D341Med (cell line): ENCODE data around the gene KSR2.

Experiments used
- DNase-seq: peaks from one replicate; pipeline ENCODE4 v3.0.0; 2012; ENCODE audit warnings: low spot score

KSR2 gene

DNA sequence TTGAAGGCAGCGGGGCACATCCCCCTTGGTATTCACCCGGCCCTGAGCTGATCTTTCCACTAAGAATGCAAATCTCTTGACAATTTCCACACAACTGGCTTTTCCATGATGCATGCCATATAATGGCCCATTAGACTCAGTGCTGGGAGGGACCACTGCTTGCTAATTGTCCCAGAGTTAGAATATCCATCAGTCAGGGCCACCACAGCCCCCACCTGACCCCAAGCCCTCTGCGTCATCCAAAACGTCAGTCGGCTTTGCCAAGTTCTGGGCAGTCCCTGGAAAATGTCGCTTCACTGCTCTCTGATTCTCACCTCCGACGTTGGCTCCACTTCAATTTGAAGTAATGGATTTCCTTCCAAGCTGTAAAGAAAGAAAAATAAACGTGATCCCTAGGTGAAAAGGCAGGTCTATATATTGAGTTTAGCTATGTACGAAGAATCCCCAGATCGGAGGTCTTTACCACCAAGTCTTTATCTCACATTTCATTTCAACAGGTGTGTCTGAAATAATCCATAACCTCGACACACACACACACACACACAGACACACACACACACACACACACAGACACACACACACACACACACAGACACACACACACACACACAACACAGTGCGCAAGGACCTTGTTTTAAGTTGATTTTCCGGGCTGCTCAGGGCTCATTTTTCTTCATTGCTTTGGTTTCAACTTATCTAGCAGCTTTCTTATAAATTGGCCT, 441.9 kb downstream of the KSR2 start:
- DNase-seq = no peak

DNA sequence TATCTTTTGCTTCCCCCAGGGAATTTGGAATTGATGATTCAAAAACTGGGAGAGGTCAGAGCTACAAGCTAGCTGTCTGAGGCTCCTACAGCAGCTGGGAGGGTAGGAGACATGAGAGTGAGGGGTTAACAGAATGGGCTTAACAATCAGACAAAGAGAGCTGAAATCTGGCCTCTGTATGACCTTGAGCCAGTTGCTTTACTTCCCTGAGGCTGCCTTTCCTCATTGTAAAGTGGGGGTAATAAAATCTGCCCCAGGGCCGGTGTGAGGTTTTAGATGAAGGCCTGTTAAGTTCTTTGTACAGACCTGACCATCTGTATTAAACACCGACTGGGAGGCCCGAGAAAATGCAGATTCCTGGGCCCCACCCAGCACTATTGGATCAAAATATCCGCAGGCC, 443.0 kb downstream of the KSR2 start:
- DNase-seq = no peak

DNA sequence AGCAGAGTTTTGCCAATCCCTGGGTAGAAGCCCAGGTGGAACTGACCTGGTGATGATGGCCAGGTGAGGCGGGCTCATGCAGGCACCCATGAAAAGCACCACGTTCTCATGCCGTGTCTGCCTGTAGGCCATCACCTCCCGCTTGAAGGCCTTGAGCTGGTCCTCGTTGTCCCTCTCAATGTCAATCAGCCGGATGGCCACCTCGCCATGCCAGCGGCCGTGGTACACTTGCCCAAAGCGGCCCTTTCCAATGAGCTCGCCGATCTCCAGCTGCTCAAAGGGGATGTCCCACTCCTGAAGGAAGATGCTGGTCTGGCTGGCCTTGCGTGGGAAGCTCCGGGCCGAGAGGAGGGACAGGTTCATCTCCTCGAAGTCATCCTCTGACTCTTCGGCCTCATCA, 444.0 kb downstream of the KSR2 start:
- DNase-seq = no peak

DNA sequence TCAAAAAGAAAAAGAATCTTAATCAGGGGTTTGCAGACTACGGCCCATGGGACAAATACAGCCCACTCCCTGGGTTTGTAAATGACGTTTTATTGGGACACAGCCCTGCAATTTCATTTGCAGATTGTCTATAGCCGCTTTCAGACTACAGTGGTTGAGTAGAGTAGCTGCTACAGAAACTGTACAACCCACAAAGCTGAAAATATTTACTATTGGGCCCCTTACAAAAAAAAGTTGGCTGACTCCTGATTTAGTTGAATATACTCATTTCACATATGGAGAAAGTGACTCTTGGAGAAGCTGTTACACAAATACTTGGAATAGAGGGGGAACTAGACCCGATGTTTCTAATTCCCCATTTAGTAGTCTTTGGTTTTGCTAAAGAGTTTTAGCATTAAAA, 444.8 kb downstream of the KSR2 start:
- no peak for DNase-seq

DNA sequence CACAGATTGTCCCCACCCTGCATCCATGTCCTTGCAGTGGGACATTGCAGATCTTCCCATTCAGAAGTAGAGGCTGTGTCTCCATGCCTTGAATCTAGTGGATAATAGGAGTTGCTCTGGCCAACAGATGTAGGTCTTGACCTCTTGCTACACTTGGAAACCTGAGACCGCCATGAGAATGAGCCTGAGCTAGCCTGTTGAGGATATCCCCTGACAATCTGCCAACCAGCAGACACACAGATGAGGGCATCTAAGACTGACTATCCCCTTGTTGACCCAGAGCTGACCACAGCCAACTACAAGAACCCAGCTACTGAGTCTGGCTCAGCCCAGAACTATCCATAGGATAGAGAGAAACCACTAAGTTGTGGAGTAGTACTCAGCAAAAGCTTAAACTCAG, 446.2 kb downstream of the KSR2 start:
- DNase-seq = no peak

DNA sequence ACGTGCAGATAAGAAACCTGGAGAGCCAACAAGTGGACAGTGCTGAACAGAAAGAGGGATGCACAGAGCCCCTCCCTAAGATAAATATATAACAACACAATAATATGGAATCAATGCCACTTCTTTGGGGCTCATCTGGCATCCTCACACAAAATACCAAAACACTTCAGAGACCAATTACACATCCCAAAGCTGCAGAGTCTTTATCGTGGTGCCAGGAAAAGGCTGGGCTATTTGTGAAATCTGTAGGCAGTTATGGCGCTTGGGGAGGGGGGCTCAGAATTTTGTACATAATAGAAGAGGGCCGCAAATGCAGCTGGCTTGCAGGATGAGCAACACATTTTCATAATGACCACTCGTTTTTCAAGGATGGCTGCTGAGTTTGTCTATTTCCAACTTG, 446.9 kb downstream of the KSR2 start:
- DNase-seq = no peak

DNA sequence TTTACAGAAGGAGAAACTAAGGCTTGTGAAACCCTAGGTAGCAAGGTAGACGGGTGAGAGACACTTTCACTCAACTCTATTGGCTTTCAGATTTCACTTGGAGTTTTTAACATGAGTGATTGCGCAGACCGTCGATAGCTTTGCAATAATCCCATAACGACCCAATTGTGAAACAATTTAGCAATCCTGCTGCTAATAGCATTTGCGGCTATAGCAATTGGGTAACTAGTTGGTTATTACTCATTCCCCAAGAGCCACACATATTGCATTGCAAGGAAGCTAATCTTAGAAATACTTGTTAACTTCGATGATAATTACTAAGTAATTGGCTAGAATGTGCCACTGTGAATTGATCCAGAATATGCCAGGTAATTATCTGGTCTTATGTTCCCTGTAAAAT, 447.4 kb downstream of the KSR2 start:
- DNase-seq = no peak

DNA sequence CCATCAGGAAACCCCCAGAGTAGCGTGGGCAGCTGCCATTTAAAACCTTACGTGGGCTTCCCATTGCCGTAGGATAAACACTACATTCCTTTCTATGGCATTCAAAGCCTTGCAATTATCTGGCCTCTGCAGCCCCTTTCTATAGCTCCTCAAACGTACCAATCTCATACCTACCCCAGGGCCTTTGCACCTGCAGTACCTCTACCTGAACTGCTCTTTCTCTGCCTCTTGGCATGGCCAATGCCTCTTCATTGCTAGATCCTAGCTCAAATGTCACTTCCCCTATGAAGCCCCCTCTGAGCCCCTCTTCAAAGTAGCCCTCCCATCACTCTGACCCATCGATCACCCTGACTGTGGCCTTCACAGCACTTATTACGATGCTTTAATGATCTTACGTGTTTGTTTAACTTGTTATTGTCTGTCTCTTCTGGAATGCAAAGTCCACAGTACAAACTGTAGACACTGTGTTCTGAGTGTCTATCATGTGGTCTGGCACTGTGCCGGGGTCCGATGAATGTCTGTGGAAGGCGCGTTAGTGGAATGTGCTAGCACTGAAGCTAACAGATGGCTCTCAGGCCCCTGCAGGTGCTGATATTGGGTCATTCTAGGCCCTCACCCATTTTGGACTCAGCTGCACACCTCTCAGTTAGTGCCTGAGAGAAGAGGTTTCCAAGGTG, 450.1 kb downstream of the KSR2 start:
- DNase-seq = no peak

DNA sequence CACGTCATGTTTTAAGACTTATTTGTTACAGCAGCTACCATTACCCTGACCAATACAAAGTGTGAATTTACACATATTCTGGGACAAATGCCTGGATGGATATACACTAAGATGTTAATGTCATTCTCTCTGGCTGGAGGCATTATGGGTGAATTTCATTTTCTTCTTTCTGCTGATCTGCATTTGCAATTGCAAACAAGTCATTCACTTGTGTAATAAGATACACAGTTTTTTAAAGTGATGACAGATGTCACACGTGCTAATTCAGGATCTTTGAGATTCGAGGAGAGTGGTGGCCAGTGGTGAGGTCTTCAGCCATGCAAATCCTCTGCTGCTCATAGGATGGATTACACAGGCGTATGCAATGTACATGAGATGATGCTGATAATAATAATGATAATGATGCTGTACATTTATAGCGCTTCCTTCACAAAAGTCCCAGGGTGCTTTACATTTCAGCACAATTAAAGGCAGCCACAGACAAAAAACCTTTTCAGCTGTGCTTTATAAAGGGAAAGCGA, 451.5 kb downstream of the KSR2 start:
- DNase-seq = no peak

DNA sequence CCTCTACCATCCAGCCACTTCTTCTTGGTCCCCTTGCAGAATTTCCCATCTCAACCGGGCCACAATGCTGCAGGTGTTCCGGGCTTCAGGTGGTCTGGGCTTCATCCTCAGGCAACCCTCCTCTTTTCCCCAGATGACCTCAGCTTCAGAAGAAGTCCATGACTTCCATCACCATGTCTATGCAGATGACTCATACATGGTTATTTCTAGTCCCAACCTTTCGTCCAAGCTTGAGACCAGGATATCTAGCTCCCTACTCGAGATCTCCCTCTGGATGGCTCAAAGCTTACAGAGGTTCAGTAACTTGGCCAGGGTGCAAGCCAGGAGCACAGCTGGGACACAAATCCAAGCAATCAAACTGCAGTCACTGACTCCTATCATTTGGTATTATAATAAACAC, 452.8 kb downstream of the KSR2 start:
- DNase-seq = no peak

DNA sequence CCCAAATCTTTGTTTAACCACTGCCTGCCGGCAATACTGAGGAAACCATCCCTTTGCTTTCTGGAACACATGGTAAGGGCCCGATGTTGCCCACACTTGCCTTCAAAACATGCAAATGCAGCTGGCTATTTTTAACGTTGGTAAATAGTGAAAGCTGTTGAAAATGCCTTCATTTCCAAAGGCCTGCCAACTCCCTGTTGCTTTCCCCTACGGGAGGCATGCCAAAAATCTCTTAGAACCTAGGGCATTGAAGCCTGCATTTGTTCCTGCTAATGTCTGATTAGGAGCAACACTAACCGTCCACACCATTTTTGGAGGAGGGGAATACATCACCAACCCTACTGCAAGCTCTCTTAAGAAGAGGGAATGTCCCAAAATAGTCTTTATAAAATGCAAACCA, 454.8 kb downstream of the KSR2 start:
- DNase-seq = no peak

DNA sequence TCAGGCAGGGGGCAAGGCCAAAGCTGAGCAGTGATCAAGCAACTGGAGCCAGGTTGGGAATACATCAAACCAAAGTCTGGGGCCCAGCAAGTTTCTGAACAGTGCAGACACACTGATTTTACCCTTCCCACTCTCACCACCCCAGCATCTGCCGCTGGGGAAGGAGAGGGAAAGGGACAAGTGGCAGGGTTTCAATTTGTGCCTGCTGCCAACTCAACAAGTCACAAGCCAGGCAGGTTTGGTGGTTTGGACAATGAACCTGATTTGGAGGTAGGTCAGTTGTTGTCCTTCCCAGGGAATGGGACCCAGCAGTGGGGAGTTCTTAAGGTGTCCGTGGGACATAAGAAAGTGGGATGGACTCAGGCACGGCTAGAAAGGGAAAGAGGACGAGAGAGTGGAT, 455.4 kb downstream of the KSR2 start:
- DNase-seq = no peak

DNA sequence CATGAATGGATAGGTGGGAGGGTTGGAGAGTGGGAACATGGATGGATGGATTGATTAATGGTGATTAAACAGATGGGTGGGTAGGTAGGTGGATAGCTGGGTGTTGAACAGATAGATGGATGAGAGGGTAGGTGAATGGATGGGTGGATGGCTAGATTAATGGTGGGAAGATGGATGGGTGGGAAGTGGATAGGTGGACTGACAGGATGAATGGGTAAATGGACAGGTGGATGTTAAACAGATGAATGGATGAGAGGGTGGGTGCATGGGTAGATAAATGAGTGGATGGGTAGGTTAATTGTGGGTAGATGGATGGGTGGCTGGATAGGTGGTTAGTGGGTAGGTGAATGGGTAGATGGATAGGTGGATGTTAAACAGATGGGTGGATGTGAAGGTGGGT, 460.3 kb downstream of the KSR2 start:
- no peak for DNase-seq

DNA sequence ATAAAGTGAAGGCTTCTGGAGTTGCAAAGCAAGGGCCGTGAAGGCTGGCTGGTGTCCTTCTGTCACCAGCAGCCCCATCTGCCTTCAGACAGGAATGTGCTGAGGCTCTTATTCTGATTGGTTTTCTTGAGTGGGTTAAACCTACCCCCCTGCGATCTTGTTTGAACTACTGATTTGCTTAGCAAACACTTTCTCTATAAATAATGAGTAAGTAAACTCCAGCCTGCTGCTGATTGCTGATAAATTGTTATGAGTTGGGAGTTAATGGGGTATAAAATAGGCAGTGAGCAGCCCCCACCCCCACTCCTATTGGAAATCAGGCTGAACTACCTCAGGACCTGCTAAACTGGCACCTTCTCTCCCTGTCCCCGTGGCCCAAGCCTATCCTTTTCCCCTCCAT, 461.2 kb downstream of the KSR2 start:
- no peak for DNase-seq

DNA sequence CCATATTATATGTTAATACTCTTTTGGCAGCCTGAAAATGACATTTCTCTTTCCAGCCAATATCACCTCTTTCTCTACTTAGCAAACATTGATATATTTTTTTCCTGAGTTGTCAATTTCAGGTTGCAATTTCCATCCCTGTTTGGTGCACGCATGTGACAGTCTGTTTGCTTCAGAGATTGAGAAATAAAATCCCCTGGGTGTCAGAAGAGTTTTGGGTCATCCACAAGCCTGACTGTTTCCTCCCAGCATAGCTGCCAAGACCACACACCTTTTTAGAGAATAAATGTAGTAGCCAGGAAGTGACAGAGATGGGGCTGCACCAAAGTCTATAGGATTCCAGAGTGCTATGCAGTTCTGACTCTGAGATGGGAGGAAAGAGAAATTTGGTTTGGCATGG, 462.5 kb downstream of the KSR2 start:
- no peak for DNase-seq

DNA sequence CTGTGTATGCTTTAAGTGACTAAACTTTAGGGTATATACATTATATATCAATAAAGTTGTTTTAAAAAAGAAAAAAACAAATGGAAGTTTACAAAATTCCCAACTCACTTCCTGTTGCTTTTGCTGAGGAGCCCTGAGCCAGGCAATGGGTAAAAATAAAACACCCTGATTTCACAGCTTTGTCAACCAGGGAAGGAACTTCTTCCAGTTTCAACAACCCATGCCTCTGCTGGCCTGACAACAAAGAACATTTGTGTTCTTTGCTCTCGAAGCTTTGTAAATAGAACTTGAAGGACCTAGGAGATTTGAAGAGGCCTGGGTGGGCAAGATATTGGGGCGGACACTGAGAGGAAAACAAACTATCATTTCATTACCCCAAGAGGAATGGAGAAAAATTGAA, 466.2 kb downstream of the KSR2 start:
- DNase-seq = no peak

DNA sequence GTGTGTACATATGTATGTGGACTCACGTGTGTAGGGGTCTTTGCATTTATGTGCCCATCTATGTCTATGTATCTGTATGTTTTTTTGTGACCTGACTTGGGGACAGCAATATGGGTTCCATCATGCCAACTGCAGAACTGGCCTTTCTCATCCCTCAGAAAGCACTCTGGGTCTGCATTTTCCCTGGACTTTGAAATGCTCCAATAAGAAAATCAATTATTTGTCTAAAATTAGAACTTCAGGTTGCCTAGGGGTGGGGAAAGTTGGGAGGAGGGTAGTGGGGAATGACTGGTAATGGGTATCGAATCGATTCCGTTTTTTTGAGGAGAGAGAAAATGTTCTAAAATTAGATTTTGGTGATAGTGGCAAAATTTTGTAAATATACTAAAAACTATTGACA, 466.6 kb downstream of the KSR2 start:
- no peak for DNase-seq

DNA sequence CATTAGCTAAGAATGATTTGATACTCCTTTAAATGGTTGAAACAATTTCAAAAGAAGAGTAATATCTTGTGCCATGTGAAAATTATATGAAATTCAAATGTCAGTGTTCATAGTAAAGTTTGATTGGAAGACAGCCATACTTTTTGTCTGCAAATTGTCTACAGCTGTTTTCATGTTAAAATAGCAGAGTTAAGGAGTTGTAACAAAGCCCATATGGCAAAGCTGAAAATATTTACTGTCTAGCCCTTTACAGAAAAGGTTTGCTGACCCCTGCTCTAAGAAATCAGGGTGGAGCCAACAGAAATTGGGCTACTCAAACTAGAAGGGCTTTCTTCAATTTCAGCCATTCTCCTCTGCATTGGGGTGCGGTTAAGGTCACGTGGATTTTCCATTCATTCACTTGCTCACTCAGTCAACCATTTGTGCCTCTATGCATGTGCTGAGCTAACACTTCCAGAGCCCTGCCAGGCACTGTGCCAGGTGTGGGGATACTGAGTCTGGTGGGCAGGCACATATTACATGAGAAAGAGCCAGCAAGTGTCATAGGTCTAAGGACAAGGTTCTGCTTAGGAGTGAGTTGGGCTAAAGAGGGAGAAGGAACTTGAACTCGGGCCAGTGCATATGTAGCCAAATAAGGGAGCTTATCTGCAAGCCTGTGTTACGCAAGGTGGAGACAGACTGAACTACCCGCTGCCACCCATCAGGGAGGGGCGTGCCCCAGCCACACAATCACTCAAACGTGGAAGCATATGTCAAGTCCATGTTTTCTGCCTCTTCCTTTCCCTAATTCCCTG, 467.5 kb downstream of the KSR2 start:
- DNase-seq = no peak

DNA sequence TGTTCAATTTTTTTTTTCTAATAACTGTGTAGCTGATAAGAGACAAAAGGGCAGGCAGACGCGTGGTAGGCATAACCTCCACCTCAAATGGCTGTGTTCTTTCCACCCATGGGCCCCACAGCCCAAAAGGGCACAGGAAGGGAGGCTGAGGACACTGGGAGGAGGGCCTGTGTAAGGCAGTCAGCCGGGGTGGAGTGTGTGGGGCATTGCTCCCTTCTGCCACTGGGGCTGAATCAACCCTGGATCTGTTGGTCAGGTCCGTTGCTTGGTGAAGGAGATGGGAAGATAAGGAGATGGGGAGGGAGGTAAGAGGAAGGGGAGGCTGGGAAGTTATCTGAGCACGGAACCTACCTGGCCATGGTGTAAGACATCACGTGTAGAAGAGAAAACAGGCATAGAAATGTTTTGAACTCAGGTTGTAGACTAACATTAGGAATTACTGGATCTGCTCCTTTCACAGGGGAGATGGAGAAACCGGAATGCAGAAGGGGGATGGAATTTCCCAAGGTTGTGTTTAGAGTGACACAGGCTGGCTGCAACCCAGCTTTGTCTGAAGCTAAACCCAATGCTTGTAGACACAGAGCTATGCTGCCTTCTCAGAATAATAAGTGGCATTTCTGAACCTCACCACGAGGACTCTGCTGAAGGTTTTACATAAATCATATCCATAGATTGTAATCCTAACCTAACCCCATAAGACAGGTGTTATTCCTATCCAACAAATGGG, 468.9 kb downstream of the KSR2 start:
- DNase-seq = no peak

DNA sequence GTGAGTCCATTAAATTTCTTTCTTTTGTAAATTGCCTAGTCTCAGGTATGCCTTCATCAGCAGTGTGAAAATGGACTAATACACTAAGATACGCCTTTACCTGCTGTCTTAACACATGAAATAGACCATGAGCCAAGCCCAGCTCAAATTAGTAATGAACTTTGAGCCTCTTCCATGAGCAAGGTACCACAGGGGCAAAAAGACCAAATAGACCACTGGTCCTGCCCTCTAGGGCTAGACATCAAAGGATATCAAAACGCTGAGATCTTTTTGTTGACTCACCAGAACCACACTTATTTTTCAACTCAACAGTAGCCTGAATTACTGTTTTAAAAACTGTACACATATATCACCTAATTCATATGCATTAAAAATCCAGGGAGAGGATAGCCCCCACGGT, 469.9 kb downstream of the KSR2 start:
- no peak for DNase-seq

DNA sequence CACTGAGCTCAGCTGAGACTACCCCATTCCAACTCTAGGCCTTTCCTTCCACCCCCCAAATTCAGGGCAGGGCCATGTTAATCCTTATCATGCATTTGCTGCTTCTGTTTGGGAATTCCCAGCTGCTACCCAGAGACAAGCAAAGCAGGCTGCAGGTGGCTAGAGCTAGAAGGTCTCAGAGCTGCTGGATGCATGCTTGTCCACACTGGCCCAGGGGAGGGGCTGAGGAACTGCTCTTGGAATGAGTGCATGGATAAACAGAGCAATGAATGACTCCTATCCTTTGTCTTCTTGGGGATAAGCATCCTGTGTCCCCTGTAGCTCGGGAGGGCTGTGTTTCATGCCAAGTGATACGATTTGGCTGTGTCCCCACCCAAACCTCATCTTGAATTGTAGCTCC, 470.5 kb downstream of the KSR2 start:
- DNase-seq = no peak

DNA sequence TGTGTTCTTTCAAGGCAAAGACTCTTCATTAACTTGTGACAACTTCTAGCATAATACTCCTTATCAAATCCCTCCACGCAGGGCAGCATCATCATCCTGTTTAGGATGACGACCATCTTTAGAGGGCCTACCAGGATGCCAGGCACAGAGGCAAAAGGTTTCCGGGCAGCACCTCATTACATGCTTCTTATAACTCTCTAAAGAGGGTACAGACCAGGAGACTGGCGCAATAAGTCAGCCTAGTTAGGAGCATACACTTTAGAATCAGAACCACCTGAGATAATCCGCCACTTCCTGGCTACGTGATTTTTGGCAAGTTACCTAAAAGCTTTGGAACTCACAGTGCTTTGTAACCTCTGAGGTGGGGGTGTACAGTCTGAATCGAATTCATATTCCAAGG, 471.4 kb downstream of the KSR2 start:
- no peak for DNase-seq
